CD4-positive, alpha-beta T cell treated with Interleukin-21 for 1 hour (primary cell): ENCODE results near the gene SARDH.
"Not testable (repeated sequence)": the region's sequence is repeated elsewhere in the genome, so short reads cannot be mapped to it uniquely, and the experiment has no call there.

Experiments
- DNase-seq: peaks from one replicate; pipeline ENCODE4 v3.0.0-alpha.2; 2020

SARDH gene

DNA sequence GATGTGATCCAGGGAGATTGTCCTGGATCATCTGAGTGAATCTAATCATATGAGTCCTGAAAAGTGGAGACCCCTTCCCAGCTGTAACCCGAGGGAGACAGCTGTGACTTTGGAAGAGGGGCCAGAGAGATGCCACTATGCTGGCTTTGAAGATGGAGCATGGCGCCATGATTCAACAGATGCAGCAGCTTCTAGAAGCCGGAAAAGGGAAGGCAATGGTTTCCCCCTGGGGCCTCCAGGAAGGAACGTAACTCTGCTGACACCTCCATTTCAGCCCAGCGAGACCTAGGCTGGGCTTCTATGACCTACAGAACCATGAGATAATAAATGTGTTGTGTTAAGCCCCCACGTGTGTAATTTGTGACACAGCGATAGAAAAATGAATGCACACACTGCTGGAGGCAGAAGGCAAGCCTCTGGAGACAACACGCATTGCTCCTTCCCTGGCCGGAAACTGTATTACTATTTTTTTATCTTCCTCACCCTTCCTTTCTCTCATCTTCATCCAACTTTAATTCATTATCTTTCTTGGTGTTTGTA, 16.6 kb upstream of the SARDH start:
- DNase-seq, result no peak

DNA sequence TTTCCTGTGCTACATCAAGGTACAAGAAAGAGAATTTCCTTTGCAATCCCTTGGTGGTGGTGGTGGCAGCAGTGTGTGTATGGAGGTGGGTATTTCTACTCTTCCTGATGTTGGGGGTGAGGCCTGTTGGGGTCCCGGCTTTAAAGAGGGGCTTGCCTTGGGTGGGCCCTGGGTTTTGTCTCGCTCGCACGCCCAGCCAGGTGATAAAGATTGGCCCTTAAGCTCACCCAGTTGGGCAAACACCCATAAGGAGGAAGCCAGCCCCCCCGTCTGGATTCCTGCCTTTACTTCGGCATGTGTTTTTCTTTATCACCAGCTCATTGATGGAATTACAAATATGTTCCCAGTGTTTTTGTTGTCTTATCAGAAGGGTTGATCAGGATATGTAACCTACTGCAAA, 16.0 kb upstream of the SARDH start:
- DNase-seq, result no peak

- no peak for DNase-seq
These were observed 14.7 kb upstream of the SARDH start for GRCh38 chr9:133752739-133753446.

GRCh38 chr9:133750982-133751649, 13.0 kb upstream of the SARDH start:
- DNase-seq, result no peak

DNA sequence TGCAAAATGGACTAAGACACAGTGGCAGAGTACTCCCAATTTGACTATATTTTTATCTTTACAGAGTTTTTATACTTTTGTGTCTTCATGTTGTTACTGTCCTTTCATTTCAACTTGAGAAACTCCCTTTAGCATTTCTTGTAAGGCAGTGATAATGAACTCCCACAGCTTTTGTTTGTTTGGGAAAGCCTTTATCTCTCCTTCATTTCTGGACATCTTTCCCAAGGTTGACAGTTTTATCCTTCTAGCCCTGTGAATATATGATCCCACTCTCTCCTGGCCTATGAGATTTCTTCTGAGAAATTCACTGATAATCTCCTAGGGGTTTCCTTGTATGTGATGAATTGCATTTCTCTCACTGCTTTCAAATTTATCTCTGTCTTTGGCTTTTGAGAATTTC, 9.2 kb upstream of the SARDH start:
- DNase-seq, result no peak

GRCh38 chr9:133744528-133744927, 6.4 kb upstream of the SARDH start:
- DNase-seq, result not testable (repeated sequence)

DNA sequence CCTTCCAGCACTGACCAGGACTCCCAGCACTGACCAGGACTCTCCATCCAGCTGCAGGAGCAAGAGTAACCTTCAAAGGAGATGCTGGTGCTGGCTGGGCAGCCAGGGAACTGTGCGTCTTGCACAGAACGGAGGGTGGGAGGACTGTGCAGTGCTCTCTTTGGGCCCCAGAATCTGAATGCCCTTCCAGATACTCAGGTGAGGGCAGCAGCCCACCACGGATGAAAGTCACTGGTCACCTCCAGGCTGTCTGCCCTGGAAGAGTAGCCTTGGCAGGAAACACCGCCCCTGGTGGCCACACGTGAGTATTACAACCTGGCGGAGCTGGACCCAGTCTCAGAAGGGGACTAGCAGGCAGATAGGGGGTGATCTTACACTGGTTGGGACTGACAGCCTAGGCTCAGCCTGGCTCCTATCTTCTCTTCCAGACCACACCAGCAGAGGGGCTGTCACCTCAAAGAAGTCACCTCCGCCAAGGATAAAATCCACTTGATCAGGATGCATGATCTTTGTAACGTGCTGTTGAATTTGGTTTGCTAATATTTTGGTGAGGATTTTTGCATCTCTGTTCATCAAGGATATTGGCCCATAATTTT, 4.8 kb upstream of the SARDH start:
- DNase-seq, result peak; percentile 67

- DNase-seq, result no peak
These were observed 4.1 kb upstream of the SARDH start for GRCh38 chr9:133742251-133742650.

- DNase-seq, result no peak
These were observed 3.6 kb upstream of the SARDH start for GRCh38 chr9:133741716-133742115.

DNA sequence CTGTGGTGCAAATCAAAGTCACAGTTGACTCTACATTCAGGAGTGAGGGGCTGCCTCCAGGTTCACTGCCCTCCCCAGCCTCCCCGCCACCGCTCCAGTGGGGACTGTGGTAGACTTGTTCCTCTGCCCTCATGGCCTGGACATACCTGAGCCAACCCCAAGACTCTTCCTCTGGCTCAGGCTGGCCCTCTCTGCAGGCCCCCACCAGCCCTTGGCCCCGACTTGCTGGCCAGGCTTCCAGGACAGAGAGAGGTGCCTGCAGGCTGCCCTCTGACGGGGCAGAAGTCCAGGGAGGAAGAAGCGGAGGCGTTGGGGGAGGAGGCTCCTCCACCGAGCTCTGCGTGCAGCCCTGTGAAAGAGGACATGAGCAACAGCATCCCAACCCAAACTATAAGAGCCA, 2.8 kb upstream of the SARDH start:
- no peak for DNase-seq

DNA sequence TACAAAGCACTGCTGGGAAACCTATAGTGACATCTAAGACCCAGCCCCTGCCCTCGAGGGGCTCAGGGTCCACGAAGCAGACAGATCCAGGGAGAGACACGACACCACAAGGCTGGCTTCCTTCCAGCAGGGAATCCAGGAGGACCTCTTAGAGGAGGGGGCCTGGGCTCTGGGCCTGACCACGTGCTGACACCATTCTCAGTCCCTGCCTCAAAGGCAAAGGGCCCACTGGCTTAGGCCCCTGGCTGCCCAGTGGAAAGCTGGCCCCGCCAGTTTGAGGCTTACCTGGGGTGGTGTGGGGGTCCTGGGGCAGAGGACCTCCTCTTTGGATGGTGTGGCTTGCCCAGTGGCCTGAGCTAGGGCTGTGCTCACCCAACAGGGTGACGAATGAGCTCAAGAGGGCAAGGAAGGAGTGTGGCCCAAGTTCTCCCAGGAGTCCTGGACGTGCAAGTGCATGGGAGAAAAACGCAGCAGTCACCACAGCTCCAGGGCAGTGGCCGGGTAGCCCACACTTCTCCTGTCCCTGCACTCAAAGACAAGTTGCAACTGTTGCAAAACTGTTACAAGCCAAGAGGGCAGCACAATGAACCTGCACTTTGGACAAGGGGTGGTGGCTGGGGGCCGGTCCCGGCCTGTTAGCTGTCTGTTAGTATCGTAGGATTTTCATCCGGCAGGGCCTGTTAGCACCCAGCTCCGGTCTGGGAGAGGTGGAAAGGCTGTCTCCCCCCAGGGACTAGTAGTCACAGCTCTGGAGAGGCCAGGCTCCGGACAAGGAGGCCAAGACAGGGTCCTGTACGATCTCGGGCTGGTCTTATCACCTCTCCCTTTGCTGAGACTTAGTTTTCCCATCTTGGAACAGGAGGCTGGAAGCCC, 1.5 kb upstream of the SARDH start:
- DNase-seq, result no peak

- DNase-seq, result no peak
These were observed 581 bp upstream of the SARDH start for GRCh38 chr9:133738640-133739225.

GRCh38 chr9:133737071-133737773, 930 bp downstream of the SARDH start:
- no peak for DNase-seq

GRCh38 chr9:133735931-133736330, 2.2 kb downstream of the SARDH start:
- no peak for DNase-seq

GRCh38 chr9:133735415-133735775, 2.8 kb downstream of the SARDH start:
- no peak for DNase-seq

GRCh38 chr9:133734590-133735414, 3.4 kb downstream of the SARDH start:
- DNase-seq, result no peak

DNA sequence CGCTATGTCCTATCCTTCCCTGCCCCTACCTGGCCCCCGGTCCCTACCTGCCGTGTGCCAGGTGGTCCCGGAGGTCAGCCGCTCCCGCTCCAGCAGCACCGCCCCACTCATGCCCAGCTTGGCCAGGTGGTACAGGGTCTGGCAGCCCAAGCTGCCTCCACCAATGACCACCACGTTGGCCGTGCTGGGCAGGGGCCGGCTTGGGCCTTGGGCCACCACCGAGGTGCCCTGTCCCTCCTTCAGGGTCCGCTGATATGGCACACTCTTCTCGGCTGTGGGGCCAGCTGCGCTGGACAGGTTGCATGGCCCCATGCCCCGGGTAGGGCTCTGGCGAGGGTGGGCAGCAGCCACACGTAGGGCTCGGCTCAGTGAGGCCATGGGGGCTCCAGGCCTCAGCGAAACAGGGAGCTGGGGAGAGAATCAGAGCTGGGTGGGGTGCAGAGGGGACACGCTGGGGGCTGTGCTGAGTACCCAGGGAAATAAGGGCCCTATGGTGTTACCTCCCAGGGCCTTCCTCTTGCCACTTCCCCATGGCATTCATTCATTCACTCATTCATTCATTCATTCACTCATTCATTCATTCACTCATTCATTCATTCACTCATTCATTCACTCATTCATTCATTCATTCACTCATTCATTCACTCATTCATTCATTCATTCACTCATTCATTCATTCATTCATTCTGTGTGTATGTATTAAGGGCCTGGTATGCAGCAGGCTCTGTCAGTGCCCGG, 4.2 kb downstream of the SARDH start:
- no peak for DNase-seq

- DNase-seq, result no peak
These were observed 4.7 kb downstream of the SARDH start for GRCh38 chr9:133733421-133733795.

DNA sequence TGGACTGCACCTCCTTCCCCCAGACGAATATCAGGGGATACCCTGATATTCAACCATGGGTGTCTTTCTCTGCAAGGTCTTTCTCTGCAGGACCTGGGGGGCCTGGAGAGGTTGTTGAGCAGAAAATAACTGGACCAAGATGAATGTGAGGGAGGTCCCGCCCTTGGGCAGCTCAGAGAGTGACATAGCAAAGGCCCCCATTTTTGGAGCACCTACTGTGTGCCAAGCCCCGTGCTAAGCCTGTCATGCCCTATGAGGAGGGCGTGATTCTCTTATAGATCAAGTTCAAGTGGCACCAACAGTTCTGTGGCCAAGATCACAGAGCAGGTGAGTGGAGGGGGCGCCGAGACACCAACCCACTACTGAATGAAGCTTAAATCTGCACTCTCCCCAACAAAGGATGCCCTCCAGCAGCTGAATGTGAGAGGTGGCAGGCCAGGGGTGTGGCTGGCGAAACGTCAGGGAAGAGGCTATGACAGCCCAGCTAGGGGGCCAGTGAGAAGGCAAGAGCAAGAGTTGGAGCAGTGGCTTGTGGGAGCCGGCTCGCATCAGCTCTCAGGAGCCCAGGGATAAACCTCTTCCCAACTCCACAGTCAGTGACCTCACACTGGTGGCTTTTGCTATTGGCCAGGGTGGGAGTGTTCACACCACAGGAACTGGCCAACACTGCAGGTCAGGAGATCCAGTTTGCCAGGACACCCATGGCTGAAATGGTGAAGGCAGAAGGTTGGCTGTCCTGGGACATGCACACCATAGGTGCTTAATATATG, 5.3 kb downstream of the SARDH start:
- no peak for DNase-seq
